ENCODE data around the gene TMEM51. TPM values are rescaled to one million over a fixed set of nuclear protein-coding genes. Genes with fewer than 3 reads are reported as not detected.

The TMEM51 gene
- polyA plus RNA-seq, 1 donor (not counting 4 experiments of a cell fraction or from before 2014, with no cell fraction given): 12.9 TPM

GRCh38 chr1:15104768-15105167 lies 48.8 kb upstream of the TMEM51 start:
- H3K4me1 ChIP-seq (ENCODE audit: control insufficient read depth, extremely low read depth, insufficient read depth, low read length): no peaks in the 10 kb centered on the region
- H3K9me1 ChIP-seq (ENCODE audit: control insufficient read depth, extremely low read depth, insufficient read depth, low read length): no peaks in the 10 kb centered on the region
- dilution Hi-C loops (cut with MboI; ENCODE audit: extremely low pct_ligation_motif_present, low sequenced_read_pairs): no loop called here
- H2AFZ ChIP-seq (ENCODE audit: control insufficient read depth, low read length): no peak overlapping the region
- peaks cover 14% of the 10 kb centered on the region for H3K27me3 ChIP-seq (ENCODE audit: control insufficient read depth, extremely low read depth, insufficient read depth, low read length)
- FAIRE-seq (no peak), DNase-seq (ENCODE audit: low read depth, low spot score) (no peak)
- no peaks in the 10 kb centered on the region for H3K36me3 ChIP-seq (ENCODE audit: control insufficient read depth in 2 of 2, extremely low read depth in 1 of 2, insufficient read depth in 2 of 2, low read length in 2 of 2)
- no peaks in the 10 kb centered on the region for H3K9me3 ChIP-seq (ENCODE audit: control insufficient read depth, low read depth, low read length)
- TF ChIP-seq CTCF (optimal IDR thresholded peaks at IDR 0.05 in 1 of 3, IDR thresholded peaks at IDR 0.05 in 1 of 3, conservative IDR thresholded peaks at IDR 0.05 in 1 of 3; ENCODE audit: extremely low read depth in 1 of 3, insufficient read depth in 2 of 3, low read length in 3 of 3) (no peak), EZH2 (IDR thresholded peaks at IDR 0.05; ENCODE audit: low read length) (no peak)
- no peak overlapping the region for H3K4me3 ChIP-seq (ENCODE audit: control insufficient read depth in 2 of 3, extremely low read depth in 1 of 3, insufficient read depth in 2 of 3, low read depth in 1 of 3, low read length in 3 of 3)
- no peaks in the 10 kb centered on the region for H4K20me1 ChIP-seq (ENCODE audit: control insufficient read depth, extremely low read depth, insufficient read depth, low read length)
- no peak overlapping the region for H3K4me2 ChIP-seq (ENCODE audit: control insufficient read depth, extremely low read depth, insufficient read depth, low read depth, low read length)
- no peaks in the 10 kb centered on the region for H3K79me2 ChIP-seq (ENCODE audit: control insufficient read depth, insufficient read depth, low read length)
- no peak overlapping the region for H3K9ac ChIP-seq (ENCODE audit: control insufficient read depth, extremely low read depth, insufficient read depth, low read length)
- H3K27ac ChIP-seq (ENCODE audit: control insufficient read depth, insufficient read depth, low read length): no peak overlapping the region

- no peak for FAIRE-seq
- H3K9ac ChIP-seq (ENCODE audit: control insufficient read depth, extremely low read depth, insufficient read depth, low read length): no peak overlapping the region
- no peak overlapping the region for H3K27ac ChIP-seq (ENCODE audit: control insufficient read depth, insufficient read depth, low read length)
- DNase-seq (ENCODE audit: low read depth, low spot score): no peak
- H3K9me3 ChIP-seq (ENCODE audit: control insufficient read depth, low read depth, low read length): no peaks in the 10 kb centered on the region
- peaks cover 8% of the 10 kb centered on the region for H3K27me3 ChIP-seq (ENCODE audit: control insufficient read depth, extremely low read depth, insufficient read depth, low read length)
- no peaks in the 10 kb centered on the region for H4K20me1 ChIP-seq (ENCODE audit: control insufficient read depth, extremely low read depth, insufficient read depth, low read length)
- no peak overlapping the region for H3K4me3 ChIP-seq (ENCODE audit: control insufficient read depth in 2 of 3, extremely low read depth in 1 of 3, insufficient read depth in 2 of 3, low read depth in 1 of 3, low read length in 3 of 3)
- H3K36me3 ChIP-seq (ENCODE audit: control insufficient read depth in 2 of 2, extremely low read depth in 1 of 2, insufficient read depth in 2 of 2, low read length in 2 of 2): no peaks in the 10 kb centered on the region
- no peak overlapping the region for H3K4me2 ChIP-seq (ENCODE audit: control insufficient read depth, extremely low read depth, insufficient read depth, low read depth, low read length)
- dilution Hi-C loops (cut with MboI; ENCODE audit: extremely low pct_ligation_motif_present, low sequenced_read_pairs): no loop called here
- H3K4me1 ChIP-seq (ENCODE audit: control insufficient read depth, extremely low read depth, insufficient read depth, low read length): no peaks in the 10 kb centered on the region
- TF ChIP-seq EZH2 (IDR thresholded peaks at IDR 0.05; ENCODE audit: low read length): no peak
- H2AFZ ChIP-seq (ENCODE audit: control insufficient read depth, low read length): no peak overlapping the region
- no peaks in the 10 kb centered on the region for H3K9me1 ChIP-seq (ENCODE audit: control insufficient read depth, extremely low read depth, insufficient read depth, low read length)
- H3K79me2 ChIP-seq (ENCODE audit: control insufficient read depth, insufficient read depth, low read length): no peaks in the 10 kb centered on the region
Measured at GRCh38 chr1:15106608-15107007, 46.9 kb upstream of the TMEM51 start.

GRCh38 chr1:15107058-15107687 lies 46.4 kb upstream of the TMEM51 start:
- no peak for TF ChIP-seq CTCF (optimal IDR thresholded peaks at IDR 0.05 in 1 of 3, IDR thresholded peaks at IDR 0.05 in 1 of 3, conservative IDR thresholded peaks at IDR 0.05 in 1 of 3; ENCODE audit: extremely low read depth in 1 of 3, insufficient read depth in 2 of 3, low read length in 3 of 3)
- no peak for FAIRE-seq

More at GRCh38 chr1:15107058-15107687, 46.4 kb upstream of the TMEM51 start:
- Histone ChIP-seq H3K79me2 (ENCODE audit: control insufficient read depth, insufficient read depth, low read length) (no peaks in the 10 kb centered on the region), H2AFZ (ENCODE audit: control insufficient read depth, low read length) (no peak overlapping the region), H3K9ac (ENCODE audit: control insufficient read depth, extremely low read depth, insufficient read depth, low read length) (no peak overlapping the region), H3K9me3 (ENCODE audit: control insufficient read depth, low read depth, low read length) (no peaks in the 10 kb centered on the region), H3K9me1 (ENCODE audit: control insufficient read depth, extremely low read depth, insufficient read depth, low read length) (no peaks in the 10 kb centered on the region), H3K27ac (ENCODE audit: control insufficient read depth, insufficient read depth, low read length) (no peak overlapping the region), H3K4me2 (ENCODE audit: control insufficient read depth, extremely low read depth, insufficient read depth, low read depth, low read length) (no peak overlapping the region), H4K20me1 (ENCODE audit: control insufficient read depth, extremely low read depth, insufficient read depth, low read length) (no peaks in the 10 kb centered on the region), H3K4me3 (ENCODE audit: control insufficient read depth in 2 of 3, extremely low read depth in 1 of 3, insufficient read depth in 2 of 3, low read depth in 1 of 3, low read length in 3 of 3) (no peak overlapping the region), H3K4me1 (ENCODE audit: control insufficient read depth, extremely low read depth, insufficient read depth, low read length) (no peaks in the 10 kb centered on the region), H3K27me3 (ENCODE audit: control insufficient read depth, extremely low read depth, insufficient read depth, low read length) (peaks cover 4% of the 10 kb centered on the region), H3K36me3 (ENCODE audit: control insufficient read depth in 2 of 2, extremely low read depth in 1 of 2, insufficient read depth in 2 of 2, low read length in 2 of 2) (no peaks in the 10 kb centered on the region)
- dilution Hi-C loops (cut with MboI; ENCODE audit: extremely low pct_ligation_motif_present, low sequenced_read_pairs): no loop called here
- no peak for DNase-seq (ENCODE audit: low read depth, low spot score)

Data from keratinocyte (primary cell).